Activated T-cell treated with anti-CD3 and anti-CD28 coated beads, Interleukin-2, amount 50 U/mL, for 72 hours (primary cell): ENCODE data around the gene NR2E3. TPM values are rescaled to one million over a fixed set of nuclear protein-coding genes. Genes with fewer than 3 reads are reported as not detected.
A peak's percentile ranks its signal among the peaks of the same experiment; 100 is the strongest.

ENCODE experiments used
- ATAC-seq, 2 donors: fragments of 150-1000 bp; cut with Tn5 transposase; replicated peaks in 1 of 2; 2 replicates each; pipeline ENCODE4 v1.10.0; 2021; ENCODE audit warnings: moderate library complexity in 2 of 2, mild to moderate bottlenecking in 1 of 2
- DNase-seq, 2 donors: peaks; one replicate each; pipeline ENCODE4 v3.0.0; 2021 to 2022; ENCODE audit warnings: mixed read lengths in 1 of 2
- H3K27ac Mint-ChIP-seq: one replicate; pipeline ENCODE4 v1.8.0; 2022; ENCODE audit warnings: mild to moderate bottlenecking, moderate library complexity, mixed read lengths
- H3K27me3 Mint-ChIP-seq: one replicate; pipeline ENCODE4 v1.8.0; 2022; ENCODE audit warnings: low read depth, mixed read lengths
- H3K36me3 Mint-ChIP-seq, 2 donors: one replicate each; pipeline ENCODE4 v1.8.0; 2022; ENCODE audit warnings: mixed read lengths in 2 of 2, mild to moderate bottlenecking in 1 of 2; ENCODE audit not compliant: insufficient read depth in 2 of 2
- H3K4me1 Mint-ChIP-seq: one replicate; pipeline ENCODE4 v1.8.0; 2022; ENCODE audit warnings: low read depth, mixed read lengths
- H3K4me3 Mint-ChIP-seq, 2 donors: one replicate each; pipeline ENCODE4 v1.8.0; 2022; ENCODE audit warnings: mild to moderate bottlenecking in 2 of 2, mixed read lengths in 2 of 2, moderate library complexity in 2 of 2
- H3K9me3 Mint-ChIP-seq, 2 donors: one replicate each; pipeline ENCODE4 v1.8.0; 2022; ENCODE audit warnings: mixed read lengths in 2 of 2
- total RNA-seq, 2 donors: library from RNA; stranded (reverse); gene quantifications; one replicate each; pipeline ENCODE4 v1.2.3, GENCODE V29; 2022

The NR2E3 gene
- total RNA-seq, 2 donors from 2014 or later, result not detected

DNA sequence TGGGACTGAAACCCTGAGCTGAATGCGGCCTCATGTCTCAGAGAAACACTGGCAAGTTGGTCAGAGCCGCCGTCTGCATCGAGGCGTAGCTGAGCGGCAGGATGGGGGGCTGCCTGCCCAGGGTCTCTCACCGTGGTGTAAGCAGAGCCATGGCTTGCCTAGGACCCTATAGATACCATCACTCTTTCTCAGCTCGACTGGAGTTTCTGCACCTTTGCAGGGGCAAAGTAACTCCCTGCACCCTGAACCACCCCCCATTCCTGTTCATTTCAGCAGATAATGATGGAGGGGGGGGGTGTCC is 28.4 kb upstream of the NR2E3 start:
- Mint-ChIP-seq H3K4me3 (peak overlapping the region in 1 of 2 donors; percentile 68), H3K4me1 (peaks cover 17% of the 10 kb centered on the region), H3K36me3 (no peaks in the 10 kb centered on the region), H3K27ac (no peak overlapping the region), H3K27me3 (peaks cover 40% of the 10 kb centered on the region), H3K9me3 (no peaks in the 10 kb centered on the region)
- DNase-seq, result no peak
- no peak for ATAC-seq

DNA sequence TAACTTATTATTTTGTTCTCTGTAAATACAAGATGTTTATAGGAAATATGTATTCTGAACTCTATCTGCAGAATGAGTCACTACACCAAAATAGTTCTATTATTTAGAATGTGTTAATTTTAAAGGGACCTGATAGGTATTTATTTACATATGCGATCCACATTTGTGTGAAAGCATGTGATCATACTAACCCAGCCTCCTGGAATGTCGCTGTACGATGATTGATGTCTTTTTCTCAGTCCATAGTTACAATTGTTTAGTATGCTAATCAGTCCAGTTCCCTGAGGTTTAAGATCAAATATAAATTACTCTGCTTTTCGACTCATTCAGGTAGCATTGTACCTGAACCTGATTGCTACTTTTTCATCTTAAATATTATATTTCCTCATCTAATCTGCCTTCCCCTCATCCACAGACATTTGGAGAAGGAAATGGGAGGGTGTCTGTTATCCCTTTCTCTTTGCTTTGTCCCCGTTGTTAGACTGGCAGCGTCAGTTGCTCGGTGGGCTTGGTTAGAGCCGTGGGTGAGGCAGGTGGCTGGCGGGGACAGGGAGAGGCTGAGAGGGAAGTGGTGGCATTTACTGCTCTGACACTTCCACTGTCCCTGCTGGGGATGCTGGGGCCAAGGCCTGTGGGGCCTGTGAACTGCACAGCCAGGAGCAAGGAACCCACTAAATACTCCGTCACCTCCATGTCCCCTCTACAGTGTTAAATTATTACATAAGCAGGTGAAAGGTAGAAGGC is 27.8 kb upstream of the NR2E3 start:
- Mint-ChIP-seq H3K9me3 (no peaks in the 10 kb centered on the region), H3K36me3 (no peaks in the 10 kb centered on the region), H3K4me3 (no peak overlapping the region)

DNA sequence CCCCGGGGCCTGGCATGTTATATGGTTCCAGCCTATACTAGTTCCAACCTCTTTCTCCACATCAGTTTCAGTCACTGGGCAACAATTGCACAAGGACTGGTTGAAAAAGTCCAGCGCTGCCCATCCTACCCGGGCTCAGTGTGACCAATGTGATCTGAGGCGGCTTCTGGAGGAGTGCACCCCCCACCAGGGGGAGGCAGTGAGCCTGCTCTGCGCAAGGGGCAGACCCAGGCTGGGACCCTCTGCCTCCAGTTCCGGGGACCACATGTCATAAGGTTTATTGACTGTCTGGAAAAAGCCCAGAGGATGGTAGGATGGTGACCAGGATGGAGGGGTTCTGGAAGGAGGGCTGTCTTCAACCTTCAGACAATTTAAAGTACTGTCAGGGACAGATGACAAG is 25.6 kb upstream of the NR2E3 start:
- H3K4me1 Mint-ChIP-seq, result peaks cover 17% of the 10 kb centered on the region
- no peaks in the 10 kb centered on the region for H3K36me3 Mint-ChIP-seq
- peak; percentile 15 to 18 for DNase-seq
- no peak overlapping the region for H3K27ac Mint-ChIP-seq
- no peak overlapping the region for H3K4me3 Mint-ChIP-seq
- no peak for ATAC-seq
- H3K27me3 Mint-ChIP-seq, result peaks cover 40% of the 10 kb centered on the region
- H3K9me3 Mint-ChIP-seq, result no peaks in the 10 kb centered on the region

More for the DNA sequence above, 27.8 kb upstream of the NR2E3 start:
- DNase-seq (no peak), ATAC-seq (no peak)
- peaks cover 40% of the 10 kb centered on the region for H3K27me3 Mint-ChIP-seq
- peaks cover 17% of the 10 kb centered on the region for H3K4me1 Mint-ChIP-seq
- no peak overlapping the region for H3K27ac Mint-ChIP-seq

DNA sequence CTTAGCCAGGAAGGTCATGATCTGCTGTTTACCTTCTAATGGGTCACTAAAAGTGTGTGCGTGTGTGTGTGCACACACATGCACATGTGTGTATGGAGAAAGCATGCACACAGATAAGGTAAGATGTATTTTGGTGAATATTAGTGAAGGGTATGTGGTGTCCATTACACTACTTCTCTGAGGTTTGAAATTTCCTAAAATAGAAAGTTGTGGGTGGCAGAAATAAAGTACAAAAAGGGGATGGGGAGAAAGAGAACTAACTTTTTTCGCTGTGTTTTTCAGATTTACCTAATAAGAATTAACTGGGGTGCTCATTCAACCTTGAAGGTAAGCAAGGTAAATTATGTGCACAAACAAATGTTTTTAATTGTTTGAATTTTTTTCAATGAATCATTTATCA is 24.4 kb upstream of the NR2E3 start:
- Mint-ChIP-seq H3K4me1 (peaks cover 6% of the 10 kb centered on the region), H3K4me3 (no peak overlapping the region), H3K27ac (no peak overlapping the region), H3K27me3 (peaks cover 29% of the 10 kb centered on the region), H3K36me3 (no peaks in the 10 kb centered on the region), H3K9me3 (no peaks in the 10 kb centered on the region)
- ATAC-seq, result no peak
- no peak for DNase-seq

DNA sequence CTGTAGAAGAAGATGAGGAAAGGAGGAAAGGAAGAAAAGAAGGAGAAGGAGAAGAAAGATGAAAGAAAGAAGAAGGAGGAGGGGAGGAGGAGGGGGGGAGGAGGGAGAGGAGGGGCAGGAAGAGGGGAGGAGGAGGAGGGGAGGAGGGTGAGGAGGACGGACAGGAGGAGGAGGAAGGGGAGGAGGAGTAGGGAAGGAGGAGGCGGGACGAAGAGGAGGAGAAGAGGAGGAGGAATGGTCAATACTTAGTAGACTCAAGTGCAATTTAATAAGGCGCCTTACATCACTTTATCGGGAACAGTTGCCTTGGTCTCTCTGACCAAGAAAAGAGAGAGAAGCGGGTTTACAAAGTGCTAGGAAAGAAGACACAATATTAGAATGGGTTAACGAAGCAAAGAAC is 23.7 kb upstream of the NR2E3 start:
- DNase-seq (no peak), ATAC-seq (no peak)
- Mint-ChIP-seq H3K4me3 (no peak overlapping the region), H3K4me1 (no peaks in the 10 kb centered on the region), H3K36me3 (no peaks in the 10 kb centered on the region), H3K9me3 (no peaks in the 10 kb centered on the region), H3K27ac (no peak overlapping the region), H3K27me3 (peaks cover 23% of the 10 kb centered on the region)

DNA sequence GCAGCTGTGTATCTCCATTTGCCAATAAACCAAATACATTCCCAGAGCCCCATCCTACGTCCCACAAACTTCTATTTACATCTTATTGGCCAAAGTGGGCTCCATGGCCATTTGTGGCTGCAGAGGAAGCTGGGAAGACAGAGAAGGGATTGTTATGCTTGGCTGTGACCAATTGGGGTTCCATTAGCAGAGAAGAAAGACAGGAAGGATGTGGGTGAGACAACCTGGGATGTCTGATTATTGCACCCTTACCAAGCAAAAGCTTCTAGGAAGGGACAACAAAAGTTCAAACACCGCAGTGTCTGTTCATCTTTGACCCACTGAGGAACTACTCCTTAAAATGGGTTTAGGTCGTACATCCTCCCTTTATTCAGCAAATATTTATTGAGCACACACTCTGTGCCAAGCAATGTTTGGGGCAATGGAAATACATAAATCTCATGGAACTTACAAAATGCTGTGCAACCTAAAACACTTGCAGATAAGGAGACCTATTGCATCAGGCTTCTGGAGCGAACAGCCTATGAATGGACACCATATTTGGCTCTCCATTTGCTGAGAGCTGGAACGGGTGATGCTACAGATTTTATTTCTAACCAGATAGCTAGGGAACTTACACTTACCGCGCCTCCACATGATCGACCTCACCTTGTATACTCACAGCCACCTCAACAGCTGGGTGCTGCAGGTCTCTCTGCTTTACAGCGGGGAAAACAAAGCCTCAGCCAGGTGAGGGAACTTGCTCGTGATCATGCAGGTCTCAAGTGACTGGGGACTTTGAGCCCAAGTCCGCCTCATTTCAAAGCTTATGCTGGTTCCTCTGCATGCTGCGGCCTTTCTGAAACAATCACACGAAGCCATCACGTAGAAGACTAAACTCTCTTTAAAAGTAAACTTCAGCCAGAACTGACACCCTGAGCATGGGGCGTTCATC is 21.4 kb upstream of the NR2E3 start:
- no peak overlapping the region for H3K27ac Mint-ChIP-seq
- no peaks in the 10 kb centered on the region for H3K36me3 Mint-ChIP-seq
- ATAC-seq, result no peak
- no peaks in the 10 kb centered on the region for H3K9me3 Mint-ChIP-seq
- no peak for DNase-seq
- no peak overlapping the region for H3K4me3 Mint-ChIP-seq
- H3K27me3 Mint-ChIP-seq, result peaks cover 24% of the 10 kb centered on the region
- no peaks in the 10 kb centered on the region for H3K4me1 Mint-ChIP-seq

DNA sequence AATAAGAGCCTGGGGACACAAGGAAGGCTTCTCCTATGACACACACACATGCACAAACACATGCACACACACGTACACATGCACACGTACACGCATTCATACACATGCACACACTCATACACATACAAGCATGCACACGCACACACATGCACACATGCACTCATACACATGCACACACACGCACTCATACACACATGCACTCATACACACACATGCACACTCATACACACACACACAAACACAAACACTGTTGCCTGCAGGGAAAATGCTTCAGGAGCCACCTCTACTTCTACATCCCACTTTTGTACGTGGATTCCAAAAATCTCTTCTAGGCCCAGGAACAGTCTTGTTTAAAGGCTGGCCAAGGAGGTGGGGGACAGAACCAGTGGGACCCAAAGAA is 20.7 kb upstream of the NR2E3 start:
- no peak overlapping the region for H3K4me3 Mint-ChIP-seq
- no peaks in the 10 kb centered on the region for H3K9me3 Mint-ChIP-seq
- DNase-seq (no peak), ATAC-seq (no peak)
- peaks cover 21% of the 10 kb centered on the region for H3K27me3 Mint-ChIP-seq
- H3K27ac Mint-ChIP-seq, result no peak overlapping the region
- no peaks in the 10 kb centered on the region for H3K4me1 Mint-ChIP-seq
- H3K36me3 Mint-ChIP-seq, result no peaks in the 10 kb centered on the region

DNA sequence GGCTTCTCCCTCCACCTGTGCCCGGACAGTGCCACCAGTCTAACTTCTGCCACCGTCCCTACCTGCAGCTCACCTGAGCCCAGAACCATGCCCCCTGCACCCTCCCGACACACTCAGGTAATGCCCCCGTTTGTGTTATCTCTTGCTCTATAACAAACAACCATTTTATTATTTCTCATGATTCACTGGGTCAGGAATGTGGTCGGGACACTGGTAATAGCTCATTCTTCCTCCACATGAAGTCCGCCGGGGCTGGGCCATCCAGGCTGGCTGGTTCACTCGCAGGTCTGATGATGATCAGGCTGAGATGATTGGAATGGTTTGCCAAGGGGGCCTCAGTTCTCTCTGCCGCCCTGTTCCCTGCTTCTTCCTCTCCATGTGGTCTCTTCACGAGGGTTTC is 20.3 kb upstream of the NR2E3 start:
- no peaks in the 10 kb centered on the region for H3K4me1 Mint-ChIP-seq
- no peak overlapping the region for H3K4me3 Mint-ChIP-seq
- ATAC-seq (no peak), DNase-seq (no peak)
- no peaks in the 10 kb centered on the region for H3K9me3 Mint-ChIP-seq
- peaks cover 17% of the 10 kb centered on the region for H3K27me3 Mint-ChIP-seq
- H3K36me3 Mint-ChIP-seq, result no peaks in the 10 kb centered on the region
- H3K27ac Mint-ChIP-seq, result no peak overlapping the region

DNA sequence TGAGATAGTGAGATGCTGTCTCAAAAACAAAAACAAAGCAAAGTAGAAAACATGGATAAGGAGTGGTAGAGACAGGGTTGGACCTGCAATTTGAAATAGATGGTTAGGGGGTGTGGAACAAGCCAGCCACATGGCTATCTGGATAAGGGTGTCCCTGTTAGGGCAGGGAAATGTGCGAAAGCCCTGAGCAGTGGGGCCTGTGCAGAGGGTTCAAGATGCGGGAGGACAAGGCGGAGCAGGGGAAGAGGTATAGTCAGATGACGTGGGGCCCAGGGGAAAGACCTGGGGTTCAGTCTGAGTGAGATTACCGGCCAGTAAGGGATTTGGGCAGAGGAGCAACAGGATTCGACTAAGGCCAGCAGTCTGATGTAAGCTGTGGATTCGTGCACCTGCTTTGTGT is 18.4 kb upstream of the NR2E3 start:
- Mint-ChIP-seq H3K27me3 (peaks cover 6% of the 10 kb centered on the region), H3K36me3 (no peaks in the 10 kb centered on the region), H3K4me3 (no peak overlapping the region), H3K27ac (no peak overlapping the region), H3K9me3 (no peaks in the 10 kb centered on the region), H3K4me1 (no peaks in the 10 kb centered on the region)
- ATAC-seq (no peak), DNase-seq (no peak)

DNA sequence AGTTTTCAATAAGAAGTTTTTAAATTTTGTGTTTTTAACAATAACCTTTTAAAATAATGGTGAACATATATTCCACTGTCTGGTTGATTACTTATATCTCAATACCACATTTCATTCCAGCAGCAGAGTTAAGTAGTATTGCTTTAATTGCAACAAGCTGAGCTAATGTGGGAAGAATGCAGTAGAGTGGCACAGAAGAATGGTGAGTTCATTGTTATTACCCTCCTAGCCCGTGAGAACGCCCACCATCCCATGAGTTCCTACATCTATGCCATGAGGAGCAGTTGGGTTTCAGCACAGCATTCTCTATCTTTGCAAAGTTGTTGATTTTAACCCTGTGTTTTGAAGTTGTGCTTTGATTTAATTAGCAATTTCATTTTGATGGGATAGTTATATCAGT is 17.8 kb upstream of the NR2E3 start:
- H3K9me3 Mint-ChIP-seq, result no peaks in the 10 kb centered on the region
- H3K4me1 Mint-ChIP-seq, result no peaks in the 10 kb centered on the region
- no peak for DNase-seq
- H3K4me3 Mint-ChIP-seq, result no peak overlapping the region
- ATAC-seq, result no peak
- H3K36me3 Mint-ChIP-seq, result no peaks in the 10 kb centered on the region
- peaks cover 6% of the 10 kb centered on the region for H3K27me3 Mint-ChIP-seq
- H3K27ac Mint-ChIP-seq, result no peak overlapping the region

DNA sequence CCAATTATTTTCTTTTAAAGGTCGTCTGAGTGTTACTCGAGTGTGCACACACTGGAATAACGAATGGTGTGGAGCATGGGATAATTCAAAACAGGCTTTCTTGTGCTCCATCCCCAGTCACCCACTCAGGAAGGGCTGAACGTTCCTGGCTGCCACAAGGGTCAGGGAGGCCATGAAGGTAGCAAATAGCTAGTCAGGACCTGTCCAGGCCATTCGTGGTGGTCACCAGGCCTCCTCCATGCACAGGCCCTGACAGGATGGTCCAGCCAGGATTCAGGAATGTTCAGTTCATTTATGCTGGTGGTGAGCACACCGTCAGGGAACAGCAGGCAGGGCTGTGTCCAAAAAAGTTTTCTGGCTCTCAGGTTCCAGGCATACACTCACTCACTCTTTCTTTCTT is 11.7 kb upstream of the NR2E3 start:
- ATAC-seq (no peak), DNase-seq (no peak)
- peaks cover 6% of the 10 kb centered on the region for H3K27me3 Mint-ChIP-seq
- no peaks in the 10 kb centered on the region for H3K9me3 Mint-ChIP-seq
- no peak overlapping the region for H3K4me3 Mint-ChIP-seq
- H3K27ac Mint-ChIP-seq, result no peak overlapping the region
- no peaks in the 10 kb centered on the region for H3K36me3 Mint-ChIP-seq
- H3K4me1 Mint-ChIP-seq, result no peaks in the 10 kb centered on the region

DNA sequence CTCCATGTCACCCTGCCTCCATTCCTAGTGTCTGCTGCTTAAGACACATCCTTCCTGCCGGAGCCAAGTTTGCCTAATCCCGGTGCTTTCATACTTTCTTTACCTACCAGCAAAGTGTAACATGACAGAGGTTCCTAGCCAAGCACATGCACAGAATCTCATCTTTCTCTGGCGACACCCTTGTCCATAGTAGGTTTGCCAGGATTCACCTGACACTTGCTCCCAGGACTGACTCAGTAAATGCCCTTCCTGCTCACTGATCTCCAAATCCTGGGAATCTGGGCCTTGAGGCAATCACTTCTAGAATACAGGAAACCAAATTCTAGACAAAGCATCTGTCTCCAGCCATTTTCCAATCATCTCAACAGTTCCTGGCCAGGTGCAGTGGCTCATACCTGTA is 10.2 kb upstream of the NR2E3 start:
- peaks cover 6% of the 10 kb centered on the region for H3K27me3 Mint-ChIP-seq
- no peak for DNase-seq
- no peaks in the 10 kb centered on the region for H3K36me3 Mint-ChIP-seq
- H3K4me3 Mint-ChIP-seq, result no peak overlapping the region
- no peak for ATAC-seq
- no peaks in the 10 kb centered on the region for H3K4me1 Mint-ChIP-seq
- no peak overlapping the region for H3K27ac Mint-ChIP-seq
- no peaks in the 10 kb centered on the region for H3K9me3 Mint-ChIP-seq

DNA sequence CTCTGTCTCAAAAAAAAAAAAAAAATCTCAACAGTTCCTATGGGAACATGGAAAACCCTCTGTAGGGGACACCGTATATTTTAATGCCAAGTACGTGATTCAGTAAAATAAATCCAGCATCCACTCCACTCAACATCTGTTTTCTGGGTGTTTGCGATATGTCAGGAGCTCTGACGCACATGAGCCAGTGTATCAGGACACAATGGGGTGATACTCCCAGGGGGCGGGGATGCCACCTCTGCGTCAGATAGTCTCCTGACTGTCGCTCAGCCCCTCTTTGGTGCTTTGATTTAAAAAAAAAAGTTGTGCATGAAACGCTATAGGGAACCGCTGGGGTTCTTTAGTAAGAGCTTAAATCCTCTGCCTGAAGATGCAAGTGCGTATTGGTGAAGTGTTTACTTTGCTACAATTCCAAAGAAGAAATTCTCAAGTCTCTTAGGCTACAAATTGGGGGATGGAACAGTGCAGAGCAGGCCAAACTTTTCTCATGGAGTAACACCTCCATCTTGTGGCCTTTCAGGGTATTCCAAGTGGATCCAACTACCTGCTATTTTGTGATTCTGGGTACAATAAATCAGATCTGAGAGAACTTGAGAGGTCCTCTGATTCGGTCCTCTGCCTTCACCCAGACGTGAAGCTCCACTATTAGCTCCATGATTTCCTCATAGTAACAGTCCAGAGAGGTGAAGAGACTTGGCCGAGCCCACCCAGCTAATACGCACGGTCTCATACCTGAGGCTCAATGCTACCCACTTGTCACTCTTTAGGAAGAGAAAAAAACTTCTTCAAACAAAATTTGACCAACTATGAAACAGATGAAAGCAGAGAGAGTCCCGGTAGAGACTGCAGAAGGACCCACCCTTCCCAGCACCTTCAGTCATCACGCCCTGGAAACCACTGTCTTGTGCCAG is 9.3 kb upstream of the NR2E3 start:
- H3K9me3 Mint-ChIP-seq, result no peaks in the 10 kb centered on the region
- no peaks in the 10 kb centered on the region for H3K4me1 Mint-ChIP-seq
- ATAC-seq, result peak; percentile 55 to 60
- no peak overlapping the region for H3K27ac Mint-ChIP-seq
- H3K27me3 Mint-ChIP-seq, result peaks cover 6% of the 10 kb centered on the region
- no peaks in the 10 kb centered on the region for H3K36me3 Mint-ChIP-seq
- DNase-seq, result peak; percentile 13 to 35
- no peak overlapping the region for H3K4me3 Mint-ChIP-seq
